Upper lobe of left lung (tissue), 6 donors: Measurements from ENCODE around the gene ATL1. TPM values are rescaled to one million over a fixed set of nuclear protein-coding genes. Genes with fewer than 3 reads are reported as not detected.

Source experiments
- ATAC-seq, 2 donors: fragments of 200-7000 bp; cut with Tn5 transposase; one replicate each; pipeline ENCODE4 v1.9.1; 2022; ENCODE audit warnings: mild to moderate bottlenecking in 2 of 2, moderate library complexity in 2 of 2; ENCODE audit not compliant: low FRiP score in 2 of 2
- DNase-seq, 2 donors: peaks; one replicate each; pipeline ENCODE4 v3.0.0-alpha.2; 2019 to 2020
- H3K27ac ChIP-seq, 4 donors: fragments of 200-600 bp; sonication (generic); one replicate each; pipeline ENCODE4 v1.5.1; 2016 to 2019
- H3K27me3 ChIP-seq, 4 donors: fragments of 200-600 bp; sonication (generic); one replicate each; pipeline ENCODE4 v1.5.1; 2017 to 2019
- H3K36me3 ChIP-seq, 4 donors: fragments of 200-600 bp; sonication (generic); one replicate each; pipeline ENCODE4 v1.5.1; 2016 to 2019
- H3K4me1 ChIP-seq, 4 donors: fragments of 200-600 bp; sonication (generic); one replicate each; pipeline ENCODE4 v1.5.1; 2018 to 2019
- H3K4me3 ChIP-seq, 4 donors: fragments of 200-600 bp; sonication (generic); one replicate each; pipeline ENCODE4 v1.5.1; 2017 to 2019; ENCODE audit warnings: mild to moderate bottlenecking in 2 of 4, moderate library complexity in 1 of 4
- H3K9me3 ChIP-seq, 4 donors: fragments of 200-600 bp; sonication (generic); one replicate each; pipeline ENCODE4 v1.5.1; 2018 to 2019
- EP300 ChIP-seq, 4 donors: sonication (generic); formaldehyde crosslinking; IDR thresholded peaks; one replicate each; pipeline ENCODE4 v1.5.1; 2017; ENCODE audit warnings: antibody characterized with exemption in 4 of 4, control low read depth in 2 of 4
- POLR2A ChIP-seq, 4 donors: fragments of 450-650 bp; IDR thresholded peaks; one replicate each; pipeline ENCODE4 v1.5.1; 2016 to 2017; ENCODE audit warnings: antibody characterized with exemption in 4 of 4, mild to moderate bottlenecking in 2 of 4
- POLR2AphosphoS5 ChIP-seq, 2 donors: sonication (generic); formaldehyde crosslinking; IDR thresholded peaks; one replicate each; pipeline ENCODE4 v1.5.1; 2017; ENCODE audit warnings: antibody characterized with exemption in 2 of 2
- WGBS, 2 donors: methylation state at CpG; one replicate each; pipeline ENCODE4 v1.1.5; 2017 to 2018; 5-methylcytosine and 5-hydroxymethylcytosine counted together
- total RNA-seq, 6 donors: library from RNA; depleted of rRNA in 4 of 6; stranded (reverse); fragments of >200 nt in 4 of 6; gene quantifications; one replicate each; pipeline versions ENCODE4 v1.1.0 to v1.2.1, GENCODE V29; 2016 to 2021
- TF ChIP-seq, protein P1 (sequence below), 6 experiments: fragments of 450-650 bp in 4 of 6; fragments of 200-600 bp in 2 of 6; sonication (generic) in 2 of 6; IDR thresholded peaks; one replicate each; pipeline ENCODE4 v1.5.1; 2016 to 2019; ENCODE audit warnings: antibody characterized with exemption in 6 of 6
- donor health status: DM: no; HTN: no; CAD: no; lungs with moderate emphysema.
- donor health status: DM: no; HTN: yes; CAD: no; lungs with severe emphysema.

Gene ATL1
- total RNA-seq, 6 donors from 2014 or later = 1.3 to 7.9 (median 5.3) TPM

DNA sequence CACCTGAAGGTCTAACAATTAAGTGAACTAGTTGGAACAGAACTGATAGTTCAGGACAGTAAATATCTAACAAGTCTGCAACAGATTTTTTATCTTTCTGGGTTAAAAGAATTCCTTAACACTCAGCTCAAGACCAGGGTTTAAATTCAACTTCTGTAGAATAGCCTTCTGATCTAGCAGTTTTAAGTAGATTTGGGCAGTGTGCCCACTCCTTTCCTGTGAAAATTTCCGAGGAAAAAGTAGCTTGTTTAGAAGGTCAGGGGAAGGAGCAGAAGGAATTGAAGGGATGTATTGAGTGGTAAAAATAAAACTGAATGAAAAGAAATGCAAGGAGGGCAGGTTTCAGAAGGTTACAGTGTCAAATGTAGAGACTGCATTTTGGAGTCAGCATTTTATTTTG, 45.8 kb downstream of the ATL1 start:
- TF ChIP-seq POLR2A (IDR thresholded peaks at IDR 0.05) = no peak
- TF ChIP-seq POLR2AphosphoS5 (IDR thresholded peaks at IDR 0.05) = no peak
- TF ChIP-seq, protein P1, sequence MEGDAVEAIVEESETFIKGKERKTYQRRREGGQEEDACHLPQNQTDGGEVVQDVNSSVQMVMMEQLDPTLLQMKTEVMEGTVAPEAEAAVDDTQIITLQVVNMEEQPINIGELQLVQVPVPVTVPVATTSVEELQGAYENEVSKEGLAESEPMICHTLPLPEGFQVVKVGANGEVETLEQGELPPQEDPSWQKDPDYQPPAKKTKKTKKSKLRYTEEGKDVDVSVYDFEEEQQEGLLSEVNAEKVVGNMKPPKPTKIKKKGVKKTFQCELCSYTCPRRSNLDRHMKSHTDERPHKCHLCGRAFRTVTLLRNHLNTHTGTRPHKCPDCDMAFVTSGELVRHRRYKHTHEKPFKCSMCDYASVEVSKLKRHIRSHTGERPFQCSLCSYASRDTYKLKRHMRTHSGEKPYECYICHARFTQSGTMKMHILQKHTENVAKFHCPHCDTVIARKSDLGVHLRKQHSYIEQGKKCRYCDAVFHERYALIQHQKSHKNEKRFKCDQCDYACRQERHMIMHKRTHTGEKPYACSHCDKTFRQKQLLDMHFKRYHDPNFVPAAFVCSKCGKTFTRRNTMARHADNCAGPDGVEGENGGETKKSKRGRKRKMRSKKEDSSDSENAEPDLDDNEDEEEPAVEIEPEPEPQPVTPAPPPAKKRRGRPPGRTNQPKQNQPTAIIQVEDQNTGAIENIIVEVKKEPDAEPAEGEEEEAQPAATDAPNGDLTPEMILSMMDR (IDR thresholded peaks at IDR 0.05) = no peak
- no peak for TF ChIP-seq EP300 (IDR thresholded peaks at IDR 0.05)
- DNase-seq = no peak
- Histone ChIP-seq H3K4me3 (no peak overlapping the region), H3K27me3 (no peaks in the 10 kb centered on the region), H3K4me1 (no peaks in the 10 kb centered on the region), H3K36me3 (no peaks in the 10 kb centered on the region), H3K27ac (no peak overlapping the region), H3K9me3 (no peaks in the 10 kb centered on the region)
- 0 to 7% methylated on average over 1 of the region's 1 CpG for WGBS, 2 donors
- no peak for ATAC-seq

GRCh38 chr14:50606468-50606867, 46.5 kb downstream of the ATL1 start:
- Histone ChIP-seq H3K9me3 (no peaks in the 10 kb centered on the region), H3K27me3 (no peaks in the 10 kb centered on the region), H3K36me3 (no peaks in the 10 kb centered on the region), H3K4me1 (no peaks in the 10 kb centered on the region), H3K4me3 (no peak overlapping the region), H3K27ac (no peak overlapping the region)
- 90 to 93% methylated on average over 2 of the region's 2 CpGs for WGBS, 2 donors
- ATAC-seq = no peak
- no peak for TF ChIP-seq POLR2A (IDR thresholded peaks at IDR 0.05)
- TF ChIP-seq, protein P1 (IDR thresholded peaks at IDR 0.05) = no peak
- no peak for TF ChIP-seq POLR2AphosphoS5 (IDR thresholded peaks at IDR 0.05)
- no peak for TF ChIP-seq EP300 (IDR thresholded peaks at IDR 0.05)
- DNase-seq = no peak

- H3K27ac ChIP-seq = no peak overlapping the region
- 89 to 94% methylated on average over 3 of the region's 3 CpGs for WGBS, 2 donors
Observed at GRCh38 chr14:50607181-50607580, 47.2 kb downstream of the ATL1 start.

DNA sequence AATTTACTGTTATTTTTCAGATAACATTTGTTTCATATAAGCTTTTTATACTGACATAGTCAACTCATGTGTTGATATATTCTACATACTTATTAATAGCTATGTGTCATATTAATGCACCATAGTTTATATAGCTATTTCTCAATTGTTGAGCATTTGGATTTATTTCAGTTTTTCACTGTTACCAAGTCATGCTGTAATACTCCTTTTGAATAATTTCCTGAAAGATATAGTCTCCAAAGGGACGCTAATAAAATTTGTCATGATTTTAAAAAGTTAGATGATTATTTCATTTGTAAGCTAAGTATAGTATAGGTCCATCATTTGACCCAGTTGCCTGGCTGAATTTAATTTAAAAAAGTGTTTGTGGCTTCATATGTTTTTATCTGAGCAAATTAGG, 47.8 kb downstream of the ATL1 start:
- no peak for DNase-seq
- Histone ChIP-seq H3K4me3 (no peak overlapping the region), H3K9me3 (no peaks in the 10 kb centered on the region), H3K4me1 (no peaks in the 10 kb centered on the region), H3K36me3 (no peaks in the 10 kb centered on the region), H3K27ac (no peak overlapping the region), H3K27me3 (no peaks in the 10 kb centered on the region)
- ATAC-seq = no peak
- TF ChIP-seq, protein P1 (IDR thresholded peaks at IDR 0.05) = no peak
- no peak for TF ChIP-seq POLR2A (IDR thresholded peaks at IDR 0.05)
- TF ChIP-seq POLR2AphosphoS5 (IDR thresholded peaks at IDR 0.05) = no peak
- no peak for TF ChIP-seq EP300 (IDR thresholded peaks at IDR 0.05)
- WGBS, 2 donors = 89 to 96% methylated on average over 1 of the region's 1 CpG

More at GRCh38 chr14:50607181-50607580, 47.2 kb downstream of the ATL1 start:
- Histone ChIP-seq H3K4me3 (no peak overlapping the region), H3K27me3 (no peaks in the 10 kb centered on the region), H3K9me3 (no peaks in the 10 kb centered on the region), H3K36me3 (no peaks in the 10 kb centered on the region), H3K4me1 (no peaks in the 10 kb centered on the region)
- ATAC-seq = peak in 1 of 2 donors; percentile 84
- TF ChIP-seq, protein P1 (IDR thresholded peaks at IDR 0.05) = no peak
- TF ChIP-seq EP300 (IDR thresholded peaks at IDR 0.05) (no peak), POLR2A (IDR thresholded peaks at IDR 0.05) (no peak), POLR2AphosphoS5 (IDR thresholded peaks at IDR 0.05) (no peak)
- DNase-seq = no peak

GRCh38 chr14:50608302-50608851, 48.4 kb downstream of the ATL1 start:
- no peaks in the 10 kb centered on the region for H3K4me1 ChIP-seq
- no peak for ATAC-seq
- WGBS, 2 donors = 58 to 86% methylated on average over 1 of the region's 1 CpG
- no peaks in the 10 kb centered on the region for H3K36me3 ChIP-seq
- H3K9me3 ChIP-seq = no peaks in the 10 kb centered on the region
- TF ChIP-seq, protein P1 (IDR thresholded peaks at IDR 0.05) = no peak
- TF ChIP-seq POLR2A (IDR thresholded peaks at IDR 0.05) (no peak), EP300 (IDR thresholded peaks at IDR 0.05) (no peak), POLR2AphosphoS5 (IDR thresholded peaks at IDR 0.05) (no peak)
- H3K27me3 ChIP-seq = no peaks in the 10 kb centered on the region
- no peak overlapping the region for H3K27ac ChIP-seq
- no peak overlapping the region for H3K4me3 ChIP-seq
- no peak for DNase-seq
